OCI-M2 (cell line): ENCODE data around the gene LARGE1.
"Not testable (repeated sequence)": the region's sequence is repeated elsewhere in the genome, so short reads cannot be mapped to it uniquely, and the experiment has no call there.

ENCODE experiments used
- DNase-seq: peaks from one replicate; lab custom pipeline; 2025; ENCODE audit not compliant: unreplicated experiment; lab: John Stamatoyannopoulos, UW

LARGE1 gene

DNA sequence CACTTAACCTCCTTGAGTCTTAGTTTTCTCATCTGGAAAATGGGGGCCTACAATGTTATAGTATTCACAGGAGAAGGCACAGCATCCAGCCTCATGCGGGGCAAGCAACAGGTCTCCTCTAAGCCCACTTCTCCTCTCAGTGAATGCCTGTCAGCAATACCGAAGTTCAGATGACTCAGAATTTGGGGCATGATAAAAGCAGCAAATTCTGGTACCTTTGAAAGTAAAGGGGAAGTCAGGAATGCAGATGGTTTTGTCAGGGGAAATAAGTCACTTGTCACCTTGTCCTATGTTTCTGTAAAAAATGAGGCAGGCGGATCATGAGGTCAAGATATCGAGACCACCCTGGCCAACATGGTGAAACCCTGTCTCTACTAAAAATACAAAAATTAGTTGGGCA is 350.2 kb downstream of the LARGE1 start:
- DNase-seq = no peak

- no peak for DNase-seq
Measured at GRCh38 chr22:33569559-33569958, 350.7 kb downstream of the LARGE1 start.

GRCh38 chr22:33569018-33569417 is 351.3 kb downstream of the LARGE1 start:
- DNase-seq = no peak

- DNase-seq = not testable (repeated sequence)
Measured at GRCh38 chr22:33566495-33566894, 353.8 kb downstream of the LARGE1 start.

GRCh38 chr22:33565580-33565995 is 354.7 kb downstream of the LARGE1 start:
- no peak for DNase-seq

- no peak for DNase-seq
Measured at GRCh38 chr22:33564683-33565082, 355.6 kb downstream of the LARGE1 start.

- DNase-seq = no peak
Measured at GRCh38 chr22:33563220-33563964, 356.9 kb downstream of the LARGE1 start.

- no peak for DNase-seq
Measured at GRCh38 chr22:33562501-33562900, 357.8 kb downstream of the LARGE1 start.

DNA sequence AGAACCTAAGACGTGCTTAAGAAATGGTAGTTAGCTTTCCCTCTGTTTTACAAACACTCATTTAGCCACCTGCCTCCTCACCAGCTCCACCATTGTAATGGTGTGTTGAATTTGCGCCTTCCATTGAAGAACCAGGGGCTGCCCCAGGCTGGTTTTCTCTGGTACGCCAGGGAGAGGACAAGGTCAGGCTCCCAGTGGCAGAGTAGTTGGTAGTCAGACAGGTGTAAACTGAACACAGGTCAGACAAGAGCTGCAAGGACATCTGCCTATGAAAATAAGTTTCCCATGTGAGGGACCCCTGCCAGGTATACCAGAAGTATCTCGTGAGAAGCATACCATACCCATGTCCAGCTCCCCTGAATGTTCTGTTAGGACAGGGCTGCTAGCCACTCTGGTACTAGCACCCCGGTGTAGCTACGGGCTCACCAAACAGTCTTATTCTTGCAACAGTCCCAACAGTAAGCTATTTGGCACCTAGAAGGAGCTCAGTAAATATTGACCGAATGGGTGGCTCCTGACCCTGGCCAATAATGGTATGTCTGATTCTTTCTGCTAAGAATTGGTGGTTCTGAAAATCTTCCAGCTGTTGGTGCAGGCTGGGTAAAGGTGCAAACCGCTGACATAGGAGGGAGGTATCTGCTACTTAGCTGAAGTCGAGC is 359.0 kb downstream of the LARGE1 start:
- no peak for DNase-seq

- no peak for DNase-seq
Measured at GRCh38 chr22:33557836-33558235, 362.4 kb downstream of the LARGE1 start.

GRCh38 chr22:33555814-33556522 is 364.3 kb downstream of the LARGE1 start:
- DNase-seq = no peak

DNA sequence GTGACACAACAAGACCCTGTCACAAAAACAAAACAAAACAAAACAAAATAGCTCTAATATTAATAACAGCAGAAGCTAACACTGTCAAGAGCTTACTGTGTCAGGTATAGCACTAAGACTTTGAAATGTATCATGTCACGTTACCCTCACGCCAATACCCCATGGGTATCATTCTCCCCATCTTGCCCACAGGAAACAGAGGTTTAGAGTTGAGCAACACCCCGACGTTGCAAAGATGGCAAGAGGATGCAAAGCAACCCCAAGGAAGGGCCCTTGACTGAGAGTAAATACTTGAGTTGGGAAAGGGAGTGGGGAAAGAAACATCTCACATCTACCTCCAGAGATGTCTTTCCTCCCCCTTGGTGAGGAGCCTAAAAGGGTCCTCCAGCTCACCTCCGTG is 366.8 kb downstream of the LARGE1 start:
- DNase-seq = no peak

- no peak for DNase-seq
Measured at GRCh38 chr22:33544707-33545106, 375.6 kb downstream of the LARGE1 start.

- no peak for DNase-seq
Measured at GRCh38 chr22:33542722-33543121, 377.6 kb downstream of the LARGE1 start.

- no peak for DNase-seq
Measured at GRCh38 chr22:33542153-33542552, 378.1 kb downstream of the LARGE1 start.

GRCh38 chr22:33539902-33540751 is 380.1 kb downstream of the LARGE1 start:
- no peak for DNase-seq

DNA sequence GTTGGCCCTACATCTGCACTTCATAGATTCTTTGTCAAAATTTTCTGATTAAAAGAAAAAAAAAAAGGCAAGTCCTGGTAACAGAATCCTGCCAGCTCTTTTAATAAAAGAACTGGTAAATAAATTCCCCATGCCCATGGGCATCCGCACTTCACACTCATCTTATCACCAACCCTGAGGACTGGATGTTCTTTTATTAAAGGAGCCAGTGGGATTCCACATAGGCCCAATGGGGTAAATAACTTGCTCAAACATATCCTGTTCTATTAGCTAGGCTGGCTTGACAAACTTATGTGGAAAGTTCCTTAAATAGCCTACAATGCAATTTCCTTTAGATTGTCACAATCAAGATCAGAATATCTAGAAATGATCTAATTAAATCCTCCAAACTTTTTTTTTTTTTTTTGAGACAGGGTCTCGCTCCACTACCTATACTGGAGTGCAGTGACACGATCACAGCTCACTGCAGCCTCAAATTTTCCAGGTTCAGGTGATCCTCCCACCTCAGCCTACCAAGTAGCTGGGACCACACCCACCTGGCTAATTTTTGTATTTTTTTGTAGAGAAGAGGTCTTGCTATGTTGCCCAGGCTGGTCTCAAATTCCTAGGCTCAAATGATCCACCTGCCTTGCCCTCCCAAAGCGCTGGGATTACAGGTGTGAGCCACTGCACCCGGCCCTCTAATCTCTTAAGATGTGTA is 380.9 kb downstream of the LARGE1 start:
- no peak for DNase-seq

- DNase-seq = no peak
Measured at GRCh38 chr22:33538277-33538885, 381.9 kb downstream of the LARGE1 start.

DNA sequence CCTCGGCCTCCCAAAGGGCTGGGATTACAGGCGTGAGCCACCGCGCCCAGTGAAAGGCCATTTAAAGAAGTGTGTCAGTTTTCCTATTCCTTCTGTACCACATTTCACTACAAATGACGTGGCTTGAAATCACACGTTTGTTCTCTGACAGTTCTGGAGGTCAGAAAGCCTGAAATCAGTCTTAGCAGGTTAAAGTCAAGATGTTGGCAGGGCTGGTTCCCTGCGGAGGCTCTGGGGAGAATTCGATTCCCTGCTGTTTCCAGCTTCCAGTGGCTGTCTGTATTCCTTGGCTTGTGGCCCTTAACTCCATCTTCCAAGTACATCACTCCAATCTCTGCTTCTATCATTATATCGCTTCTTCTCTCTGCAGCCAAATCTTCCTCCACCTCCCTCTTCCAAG is 383.2 kb downstream of the LARGE1 start:
- no peak for DNase-seq
